Lower leg skin (tissue), 4 donors: ENCODE data around the gene KRT80. TPM values are rescaled to one million over a fixed set of nuclear protein-coding genes. Genes with fewer than 3 reads are reported as not detected.

Experiments used
- DNase-seq, 2 donors: peaks; one replicate each; pipeline ENCODE4 v3.0.0-alpha.2; 2019; ENCODE audit warnings: low spot score in 2 of 2
- H3K4me3 ChIP-seq: fragments of 200-600 bp; sonication (generic); 2 replicates; pipeline ENCODE4 v1.5.1; 2017; ENCODE audit warnings: mild to moderate bottlenecking, low read depth; ENCODE audit not compliant: poor library complexity, severe bottlenecking
- POLR2A ChIP-seq, 2 donors: fragments of 450-650 bp; IDR thresholded peaks; one replicate each; pipeline ENCODE4 v1.6.1; 2016 to 2017; ENCODE audit warnings: antibody characterized with exemption in 2 of 2, mild to moderate bottlenecking in 1 of 2, moderate library complexity in 1 of 2
- WGBS, 2 donors: methylation state at CpG; one replicate each; pipeline ENCODE4 v1.1.5; 2018; 5-methylcytosine and 5-hydroxymethylcytosine counted together
- intact Hi-C: fragments of 100-400 bp; cut with DNase I; formaldehyde crosslinking; loops from one replicate; pipeline ENCODE4 v1.15.0; 2023; ENCODE audit warnings: low total_unique reads
- total RNA-seq, 4 donors: library from RNA; depleted of rRNA; stranded (reverse); fragments of >200 nt; gene quantifications; one replicate each; pipeline ENCODE4 v1.1.0, GENCODE V29; 2016
- TF ChIP-seq, protein P1 (sequence below), 3 donors: fragments of 450-650 bp; IDR thresholded peaks; one replicate each; pipeline ENCODE4 v1.5.1; 2016; ENCODE audit warnings: antibody characterized with exemption in 3 of 3, mild to moderate bottlenecking in 3 of 3, moderate library complexity in 2 of 3

The KRT80 gene
- total RNA-seq, 4 donors from 2014 or later, result 269 to 349 (median 275) TPM

GRCh38 chr12:52190860-52191729, 719 bp downstream of the KRT80 start:
- no peak overlapping the region for H3K4me3 ChIP-seq
- TF ChIP-seq, protein P1, sequence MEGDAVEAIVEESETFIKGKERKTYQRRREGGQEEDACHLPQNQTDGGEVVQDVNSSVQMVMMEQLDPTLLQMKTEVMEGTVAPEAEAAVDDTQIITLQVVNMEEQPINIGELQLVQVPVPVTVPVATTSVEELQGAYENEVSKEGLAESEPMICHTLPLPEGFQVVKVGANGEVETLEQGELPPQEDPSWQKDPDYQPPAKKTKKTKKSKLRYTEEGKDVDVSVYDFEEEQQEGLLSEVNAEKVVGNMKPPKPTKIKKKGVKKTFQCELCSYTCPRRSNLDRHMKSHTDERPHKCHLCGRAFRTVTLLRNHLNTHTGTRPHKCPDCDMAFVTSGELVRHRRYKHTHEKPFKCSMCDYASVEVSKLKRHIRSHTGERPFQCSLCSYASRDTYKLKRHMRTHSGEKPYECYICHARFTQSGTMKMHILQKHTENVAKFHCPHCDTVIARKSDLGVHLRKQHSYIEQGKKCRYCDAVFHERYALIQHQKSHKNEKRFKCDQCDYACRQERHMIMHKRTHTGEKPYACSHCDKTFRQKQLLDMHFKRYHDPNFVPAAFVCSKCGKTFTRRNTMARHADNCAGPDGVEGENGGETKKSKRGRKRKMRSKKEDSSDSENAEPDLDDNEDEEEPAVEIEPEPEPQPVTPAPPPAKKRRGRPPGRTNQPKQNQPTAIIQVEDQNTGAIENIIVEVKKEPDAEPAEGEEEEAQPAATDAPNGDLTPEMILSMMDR (IDR thresholded peaks at IDR 0.05), result no peak
- TF ChIP-seq POLR2A (IDR thresholded peaks at IDR 0.05), result no peak
- intact Hi-C loops, result no loop called here
- 67 to 71% methylated on average over 16 of the region's 16 CpGs for WGBS, 2 donors
- DNase-seq, result no peak

GRCh38 chr12:52189376-52190174, 2.2 kb downstream of the KRT80 start:
- 55 to 68% methylated on average over 3 of the region's 3 CpGs for WGBS, 2 donors

GRCh38 chr12:52188658-52189057, 3.2 kb downstream of the KRT80 start:
- no peak overlapping the region for H3K4me3 ChIP-seq
- no peak for TF ChIP-seq POLR2A (IDR thresholded peaks at IDR 0.05)
- TF ChIP-seq, protein P1 (IDR thresholded peaks at IDR 0.05), result no peak
- 92 to 93% methylated on average over 7 of the region's 7 CpGs for WGBS, 2 donors
- intact Hi-C loops, result no loop called here
- DNase-seq, result no peak

More at GRCh38 chr12:52189376-52190174, 2.2 kb downstream of the KRT80 start:
- intact Hi-C loops, result no loop called here
- DNase-seq, result no peak
- no peak for TF ChIP-seq POLR2A (IDR thresholded peaks at IDR 0.05)
- TF ChIP-seq, protein P1 (IDR thresholded peaks at IDR 0.05), result no peak
- H3K4me3 ChIP-seq, result no peak overlapping the region

GRCh38 chr12:52187640-52188039, 4.2 kb downstream of the KRT80 start:
- TF ChIP-seq, protein P1 (IDR thresholded peaks at IDR 0.05), result no peak
- no peak for TF ChIP-seq POLR2A (IDR thresholded peaks at IDR 0.05)
- WGBS, 2 donors, result 89 to 90% methylated on average over 5 of the region's 5 CpGs
- DNase-seq, result no peak
- H3K4me3 ChIP-seq, result no peak overlapping the region
- intact Hi-C loops, result no loop called here

- no peak for DNase-seq
- WGBS, 2 donors, result 89 to 95% methylated on average over 9 to 11 of the region's 11 CpGs
- H3K4me3 ChIP-seq, result no peak overlapping the region
- intact Hi-C loops, result no loop called here
- no peak for TF ChIP-seq POLR2A (IDR thresholded peaks at IDR 0.05)
- TF ChIP-seq, protein P1 (IDR thresholded peaks at IDR 0.05), result no peak
Measured at GRCh38 chr12:52187206-52187605, 4.6 kb downstream of the KRT80 start.
